Loucy (cell line): ENCODE data around the gene NCBP2.

Experiments used
- H2AFZ ChIP-seq: fragments of 200-600 bp; sonication (generic); 2 replicates; pipeline ENCODE4 v1.6.0; 2016; ENCODE audit warnings: antibody characterized with exemption, mild to moderate bottlenecking, low read length, moderate library complexity
- H3F3A ChIP-seq: fragments of 200-600 bp; 2 replicates; pipeline ENCODE4 v1.6.0; 2016; ENCODE audit warnings: antibody characterized with exemption, low read depth, mild to moderate bottlenecking
- H3K27me3 ChIP-seq: fragments of 200-600 bp; sonication (generic); 2 replicates; pipeline ENCODE4 v1.6.1; 2014; ENCODE audit warnings: low read length, mild to moderate bottlenecking; ENCODE audit not compliant: insufficient read depth, poor library complexity, severe bottlenecking
- H3K36me3 ChIP-seq: fragments of 200-600 bp; sonication (generic); 2 replicates; pipeline ENCODE4 v1.6.1; 2016; ENCODE audit warnings: low read length; ENCODE audit not compliant: insufficient read depth
- H3K4me1 ChIP-seq: fragments of 200-600 bp; sonication (generic); 2 replicates; pipeline ENCODE4 v1.5.1; 2014; ENCODE audit warnings: low read length, mild to moderate bottlenecking; ENCODE audit not compliant: insufficient read depth, poor library complexity, severe bottlenecking
- H3K4me2 ChIP-seq: fragments of 200-600 bp; sonication (generic); 2 replicates; pipeline ENCODE4 v1.6.0; 2014; ENCODE audit warnings: antibody characterized with exemption, low read length, low read depth, mild to moderate bottlenecking; ENCODE audit not compliant: poor library complexity, severe bottlenecking
- H3K4me3 ChIP-seq: fragments of 200-600 bp; sonication (generic); 2 replicates; pipeline ENCODE4 v1.5.1; 2014; ENCODE audit warnings: low read length, mild to moderate bottlenecking, mixed read lengths; ENCODE audit not compliant: poor library complexity, severe bottlenecking
- H3K79me2 ChIP-seq: fragments of 200-600 bp; sonication (generic); 2 replicates; pipeline ENCODE4 v1.6.1; 2014; ENCODE audit warnings: low read length; ENCODE audit not compliant: insufficient read depth
- H3K9ac ChIP-seq: fragments of 200-600 bp; sonication (generic); 2 replicates; pipeline ENCODE4 v1.6.0; 2014; ENCODE audit warnings: mild to moderate bottlenecking, low read depth, low read length, moderate library complexity; ENCODE audit not compliant: poor library complexity, severe bottlenecking
- H3K9me2 ChIP-seq: fragments of 200-600 bp; sonication (generic); replicated peaks from 2 replicates; pipeline ENCODE4 v1.6.1; 2016; ENCODE audit warnings: low read depth, low read length, mixed read lengths
- H3K9me3 ChIP-seq: fragments of 200-600 bp; sonication (generic); 2 replicates; pipeline ENCODE4 v1.6.1; 2014; ENCODE audit warnings: mild to moderate bottlenecking, antibody characterized with exemption, low read length, low read depth; ENCODE audit not compliant: insufficient read depth
- H4K20me1 ChIP-seq: fragments of 200-600 bp; sonication (generic); 2 replicates; pipeline ENCODE4 v1.6.0; 2014; ENCODE audit warnings: antibody characterized with exemption, low read length, mild to moderate bottlenecking; ENCODE audit not compliant: insufficient read depth, poor library complexity, severe bottlenecking
- CTCF ChIP-seq: fragments of 200-600 bp; sonication (generic); conservative IDR thresholded peaks from 2 replicates; pipeline ENCODE4 v1.5.1; 2014; ENCODE audit warnings: mild to moderate bottlenecking, antibody characterized with exemption, low read length
- EZH2phosphoT487 ChIP-seq: fragments of 200-600 bp; IDR thresholded peaks from 2 replicates; pipeline ENCODE4 v1.6.1; 2018; ENCODE audit warnings: antibody characterized with exemption, mild to moderate bottlenecking, moderate library complexity, borderline replicate concordance

Gene NCBP2

GRCh38 chr3:196962930-196963630 is 20.8 kb upstream of the NCBP2 start:
- H3K36me3 ChIP-seq, result no peaks in the 10 kb centered on the region
- H4K20me1 ChIP-seq, result no peaks in the 10 kb centered on the region
- no peak overlapping the region for H3K4me3 ChIP-seq
- 0 out of 2 replicates have a peak, but pooled peaks cover 4% of the 10 kb centered on the region for H3K79me2 ChIP-seq
- no peak overlapping the region for H2AFZ ChIP-seq
- H3K9me2 ChIP-seq, result no peaks in the 10 kb centered on the region
- no peak overlapping the region for H3K9ac ChIP-seq
- TF ChIP-seq CTCF, result no peak
- no peak for TF ChIP-seq EZH2phosphoT487
- H3K27me3 ChIP-seq, result no peaks in the 10 kb centered on the region
- no peaks in the 10 kb centered on the region for H3F3A ChIP-seq
- no peaks in the 10 kb centered on the region for H3K4me1 ChIP-seq
- no peaks in the 10 kb centered on the region for H3K9me3 ChIP-seq
- H3K4me2 ChIP-seq, result no peak overlapping the region

GRCh38 chr3:196962108-196962929 is 20.0 kb upstream of the NCBP2 start:
- Histone ChIP-seq H3K9ac (no peak overlapping the region), H3K4me2 (no peak overlapping the region), H3K79me2 (no peaks in the 10 kb centered on the region), H3K4me3 (no peak overlapping the region), H3F3A (no peaks in the 10 kb centered on the region), H3K9me2 (no peaks in the 10 kb centered on the region), H2AFZ (no peak overlapping the region), H4K20me1 (no peaks in the 10 kb centered on the region), H3K36me3 (no peaks in the 10 kb centered on the region), H3K4me1 (no peaks in the 10 kb centered on the region), H3K9me3 (no peaks in the 10 kb centered on the region), H3K27me3 (no peaks in the 10 kb centered on the region)
- TF ChIP-seq EZH2phosphoT487 (no peak), CTCF (no peak)

DNA sequence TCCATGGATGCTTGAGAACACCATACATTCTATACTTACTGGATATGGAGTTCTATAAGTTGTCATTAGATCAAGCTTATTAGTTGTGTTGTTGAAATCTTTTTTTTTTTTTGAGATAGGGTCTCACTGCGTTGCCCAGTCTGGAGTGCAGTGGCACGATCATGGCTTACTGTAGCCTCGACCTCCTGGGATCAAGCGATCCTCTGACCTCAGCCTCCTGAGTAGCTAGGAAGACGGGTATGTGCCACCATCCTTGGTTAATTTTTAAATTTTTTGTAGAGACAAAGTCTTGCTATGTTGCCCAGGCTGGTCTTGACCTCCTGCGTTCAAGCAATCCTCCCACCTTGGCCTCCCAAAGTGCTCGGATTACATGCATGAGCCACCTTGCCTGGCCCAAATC is 12.5 kb upstream of the NCBP2 start:
- Histone ChIP-seq H4K20me1 (no peaks in the 10 kb centered on the region), H3K4me3 (no peak overlapping the region), H3K4me1 (no peaks in the 10 kb centered on the region), H3K4me2 (no peak overlapping the region), H3K9me2 (no peaks in the 10 kb centered on the region), H3K9me3 (no peaks in the 10 kb centered on the region), H3F3A (no peaks in the 10 kb centered on the region), H3K79me2 (no peaks in the 10 kb centered on the region), H3K9ac (no peak overlapping the region), H2AFZ (no peak overlapping the region), H3K36me3 (no peaks in the 10 kb centered on the region), H3K27me3 (no peaks in the 10 kb centered on the region)
- TF ChIP-seq CTCF (no peak), EZH2phosphoT487 (no peak)
